HG02840 (cell line): ENCODE results near the gene YBEY.

Experiments
- ATAC-seq: cut with Tn5 transposase; IDR thresholded peaks from one replicate; pipeline ENCODE4 v1.9.1; 2021; ENCODE audit warnings: mild to moderate bottlenecking, moderate library complexity, moderate number of reproducible peaks; ENCODE audit not compliant: unreplicated experiment, low FRiP score

Gene YBEY

GRCh38 chr21:46324390-46325072 lies 38.4 kb downstream of the YBEY start:
- peak; percentile 57 for ATAC-seq

DNA sequence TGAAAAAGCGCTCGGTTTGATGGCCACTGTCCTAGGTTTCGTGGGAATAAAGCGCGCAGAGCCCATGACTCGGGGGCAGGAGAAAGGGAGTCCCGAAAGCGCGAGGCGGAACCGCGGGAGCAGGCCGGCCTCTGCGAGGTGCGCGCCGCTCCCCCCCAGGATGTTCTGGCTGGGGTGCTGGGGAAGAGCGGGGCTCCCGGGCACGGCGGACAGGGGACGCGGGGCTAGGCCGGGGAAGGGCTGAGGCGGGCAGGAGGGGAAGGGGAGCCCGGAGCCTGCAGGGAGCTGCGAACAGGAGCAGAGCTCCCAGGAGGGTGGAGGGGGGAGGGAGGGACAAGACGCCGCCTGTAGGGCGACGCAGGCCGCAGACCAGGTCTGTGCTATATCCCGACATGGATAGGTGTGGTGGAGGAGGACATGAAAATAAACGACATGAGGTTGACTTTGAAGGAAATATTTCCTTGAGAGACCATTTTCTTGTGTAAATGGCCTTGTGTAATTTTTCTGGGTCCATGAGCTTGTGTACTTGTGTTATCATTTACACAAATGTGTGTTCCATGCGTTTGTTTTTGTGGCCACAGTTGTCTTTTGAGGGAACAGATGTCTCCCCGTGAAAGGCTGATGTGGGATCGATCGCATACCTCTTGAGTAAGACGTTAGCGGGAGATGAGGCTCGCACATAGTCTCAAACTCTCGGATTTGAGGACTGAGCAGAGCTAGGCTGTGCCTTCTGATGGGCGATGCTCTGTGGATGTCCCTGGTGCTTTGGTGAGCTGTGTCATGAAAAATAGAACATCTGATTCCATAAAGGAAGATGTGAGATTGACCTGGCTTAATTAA lies 39.2 kb downstream of the YBEY start:
- ATAC-seq = no peak

DNA sequence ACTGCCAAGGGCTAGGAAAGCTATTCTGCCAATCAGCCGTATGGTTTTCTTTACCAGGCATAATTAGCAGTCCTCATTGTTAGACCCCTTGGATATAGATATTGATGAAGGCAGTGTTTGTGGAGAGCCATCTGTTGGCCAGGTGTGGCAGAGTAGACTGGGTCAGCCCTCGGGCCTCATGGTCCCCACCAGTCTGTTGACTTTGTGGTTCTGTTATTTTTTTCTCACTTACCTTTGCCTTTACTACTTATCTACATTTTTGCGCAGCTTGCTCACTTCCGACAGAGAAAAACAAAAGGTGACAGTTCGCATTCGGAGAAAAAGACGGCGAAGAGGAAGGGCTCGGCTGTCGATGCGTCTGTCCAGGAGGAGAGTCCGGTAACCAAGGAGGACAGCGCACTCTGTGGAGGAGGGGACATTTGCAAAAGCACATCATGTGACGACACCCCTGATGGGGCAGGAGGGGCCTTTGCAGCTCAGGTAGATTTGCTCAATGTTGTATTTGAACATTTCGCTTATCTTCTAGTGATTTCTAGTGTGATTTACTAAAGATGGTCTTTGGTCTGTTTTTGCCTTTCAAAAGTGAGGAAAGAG lies 40.1 kb downstream of the YBEY start:
- no peak for ATAC-seq

GRCh38 chr21:46327711-46328110 lies 41.6 kb downstream of the YBEY start:
- ATAC-seq = no peak

DNA sequence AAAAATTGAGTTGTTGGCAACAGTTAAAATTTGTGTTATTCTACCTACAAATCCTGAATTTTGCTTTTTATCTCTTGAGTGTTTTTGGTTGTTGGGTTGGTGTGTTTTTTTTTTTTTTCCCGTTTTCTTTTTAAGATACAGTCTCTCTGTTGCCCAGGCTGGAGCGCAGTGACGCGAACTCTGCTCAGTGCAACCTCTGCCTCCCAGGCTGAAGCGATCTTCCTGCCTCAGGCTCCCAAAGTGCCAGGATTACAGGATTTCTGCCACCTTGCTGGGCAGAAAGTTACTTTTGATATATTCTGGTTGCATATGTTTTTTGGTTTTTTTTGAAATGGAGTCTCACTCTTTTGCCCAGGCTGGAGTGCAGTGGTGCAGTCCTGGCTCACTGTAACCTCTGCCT lies 42.0 kb downstream of the YBEY start:
- no peak for ATAC-seq

GRCh38 chr21:46329796-46330195 lies 43.7 kb downstream of the YBEY start:
- ATAC-seq = no peak

GRCh38 chr21:46334351-46335140 lies 48.4 kb downstream of the YBEY start:
- no peak for ATAC-seq

DNA sequence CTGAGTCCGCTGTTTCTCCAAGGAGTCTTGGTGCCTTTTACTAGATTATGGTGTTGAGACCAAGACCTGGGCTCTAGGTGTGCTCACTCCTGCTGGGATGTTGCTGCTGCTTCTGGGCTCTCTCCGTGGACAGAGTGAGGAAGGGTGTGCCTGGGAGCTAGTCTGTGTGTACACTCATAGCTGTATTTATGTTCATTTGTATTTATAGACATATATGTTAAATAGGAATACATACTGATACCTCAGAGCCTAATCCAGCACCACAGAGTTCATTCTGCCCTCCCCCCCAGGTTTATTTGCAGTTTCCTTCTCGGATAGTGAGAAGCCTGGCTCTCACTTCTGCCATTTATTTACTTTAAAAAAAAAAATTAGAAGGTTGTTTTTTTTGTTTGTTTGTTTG lies 50.5 kb downstream of the YBEY start:
- no peak for ATAC-seq

DNA sequence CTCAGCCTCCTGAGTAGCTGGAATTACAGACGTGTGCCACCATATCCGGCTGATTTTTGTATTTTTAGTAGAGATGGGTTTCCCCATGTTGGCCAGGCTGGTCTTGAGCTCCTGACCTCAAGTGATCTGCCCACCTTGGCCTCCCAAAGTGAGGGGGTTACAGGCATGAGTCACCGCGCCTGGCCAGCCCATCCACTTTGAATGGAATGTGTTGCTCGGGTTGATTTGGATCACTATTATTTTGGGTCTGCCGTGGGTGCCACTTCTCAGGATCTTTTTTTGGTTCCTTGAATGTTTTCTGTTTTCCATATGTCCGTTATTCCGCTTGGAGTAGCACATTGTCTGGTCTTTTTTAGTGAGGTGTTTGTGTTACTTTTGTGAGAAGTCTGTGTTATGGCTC lies 54.9 kb downstream of the YBEY start:
- no peak for ATAC-seq

DNA sequence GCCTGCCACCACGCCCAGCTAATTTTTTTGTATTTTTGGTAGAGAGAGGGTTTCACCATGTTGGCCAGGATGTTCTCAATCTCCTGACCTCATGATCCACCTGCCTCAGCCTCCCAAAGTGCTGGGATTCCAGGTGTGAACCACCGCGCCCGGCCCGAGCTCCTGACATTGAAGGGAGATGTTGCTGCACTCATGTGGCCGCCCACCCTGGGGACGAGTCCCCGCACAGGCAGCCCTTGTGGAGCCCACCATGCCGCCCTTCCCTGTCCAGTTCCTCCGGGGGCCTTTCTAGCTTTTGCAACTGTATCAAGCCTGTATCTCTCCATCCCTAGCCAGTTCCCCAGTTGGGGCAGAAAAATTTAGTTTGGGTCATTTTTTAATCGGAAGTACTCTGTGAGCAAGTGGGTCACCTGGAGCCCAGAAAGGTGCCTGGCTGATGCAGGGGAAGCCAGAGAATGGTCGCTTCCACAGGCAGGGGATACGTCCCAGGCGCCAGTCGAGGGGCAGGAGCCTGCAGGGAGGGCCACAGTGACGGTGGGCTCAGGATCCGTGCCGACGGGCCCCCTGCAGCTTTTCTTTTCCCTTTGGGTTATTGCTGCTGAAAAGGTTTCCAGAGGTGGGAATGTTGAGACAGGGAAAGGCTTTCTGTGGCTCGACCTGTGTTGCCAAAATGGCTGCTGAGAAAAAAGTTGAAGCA lies 58.2 kb downstream of the YBEY start:
- no peak for ATAC-seq

- no peak for ATAC-seq
Observed at GRCh38 chr21:46345861-46346260, 59.7 kb downstream of the YBEY start.

DNA sequence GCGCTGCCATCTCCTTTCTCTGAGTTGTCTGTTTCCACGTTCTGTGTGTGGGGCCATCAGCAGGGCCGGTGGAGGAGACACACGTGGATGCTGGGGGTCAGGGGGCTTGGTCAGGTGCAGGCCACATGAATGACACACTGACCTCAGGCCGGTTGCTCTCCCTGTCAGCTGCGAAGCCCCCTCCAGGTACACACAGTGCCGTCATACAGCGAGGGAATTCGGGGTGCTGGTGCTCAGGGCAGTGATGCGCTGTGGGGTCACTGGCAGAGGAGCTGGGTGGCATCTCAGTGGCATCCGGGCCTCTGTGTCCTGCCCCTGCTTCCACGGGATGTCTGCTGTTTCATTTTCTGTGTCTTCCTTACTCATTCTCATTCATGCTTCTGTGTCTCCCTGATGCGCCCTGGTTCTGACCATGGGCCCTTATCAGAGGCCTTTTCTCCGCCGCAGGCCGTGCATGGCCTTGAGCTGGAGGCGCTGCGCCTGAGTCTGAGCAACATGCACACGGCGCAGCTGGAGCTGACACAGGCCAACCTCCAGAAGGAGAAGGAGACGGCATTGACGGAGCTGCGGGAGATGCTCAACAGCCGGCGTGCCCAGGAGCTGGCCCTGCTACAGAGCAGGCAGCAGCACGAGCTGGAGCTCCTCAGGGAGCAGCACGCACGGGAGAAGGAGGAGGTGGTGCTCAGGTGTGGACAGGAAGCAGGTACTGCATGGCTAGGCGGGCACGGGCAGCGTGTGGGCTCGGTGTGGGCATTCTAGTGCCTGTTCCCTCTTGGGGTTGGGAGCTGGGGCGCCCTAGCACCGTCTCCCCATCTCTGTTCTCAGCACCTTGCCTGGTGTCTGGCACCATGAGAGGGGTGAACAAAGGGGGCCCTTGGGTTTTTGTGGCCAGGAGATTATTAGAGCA lies 60.4 kb downstream of the YBEY start:
- ATAC-seq = no peak

GRCh38 chr21:46347203-46347550 lies 61.0 kb downstream of the YBEY start:
- no peak for ATAC-seq
